Effector memory CD4-positive, alpha-beta T cell (primary cell): ENCODE results near the gene RAD51B.

ENCODE experiments used
- DNase-seq, 3 donors: peaks; one replicate each; pipeline ENCODE4 v3.0.0-alpha.2; 2020
- H3K27ac ChIP-seq: 2 replicates; pipeline ENCODE4 v1.7.0; 2013; ENCODE audit warnings: mild to moderate bottlenecking, low read length, moderate library complexity; ENCODE audit not compliant: insufficient read depth, poor library complexity, severe bottlenecking
- H3K27me3 ChIP-seq: replicated peaks from 2 replicates; pipeline ENCODE4 v1.7.0; 2013; ENCODE audit warnings: mild to moderate bottlenecking, low read length; ENCODE audit not compliant: insufficient read depth, control insufficient read depth, poor library complexity, severe bottlenecking
- H3K36me3 ChIP-seq: 2 replicates; pipeline ENCODE4 v1.7.0; 2013; ENCODE audit warnings: mild to moderate bottlenecking, low read length, moderate library complexity; ENCODE audit not compliant: control insufficient read depth, insufficient read depth
- H3K4me1 ChIP-seq: 2 replicates; pipeline ENCODE4 v1.7.0; 2013; ENCODE audit warnings: low read length, mild to moderate bottlenecking; ENCODE audit not compliant: control insufficient read depth, insufficient read depth, poor library complexity, severe bottlenecking
- H3K4me3 ChIP-seq: 2 replicates; pipeline ENCODE4 v1.7.0; 2013; ENCODE audit warnings: low read length, low read depth, mild to moderate bottlenecking; ENCODE audit not compliant: insufficient read depth, poor library complexity, severe bottlenecking
- H3K9me3 ChIP-seq: 2 replicates; pipeline ENCODE4 v1.7.0; 2013; ENCODE audit warnings: mild to moderate bottlenecking, low read length, moderate library complexity; ENCODE audit not compliant: control insufficient read depth

RAD51B gene

GRCh38 chr14:68673464-68673863 lies 853.9 kb downstream of the RAD51B start:
- DNase-seq: no peak
- Histone ChIP-seq H3K4me3 (no peak overlapping the region), H3K27me3 (no peaks in the 10 kb centered on the region), H3K36me3 (no peaks in the 10 kb centered on the region), H3K4me1 (no peaks in the 10 kb centered on the region), H3K27ac (no peak overlapping the region), H3K9me3 (no peaks in the 10 kb centered on the region)

GRCh38 chr14:68674538-68675232 lies 855.1 kb downstream of the RAD51B start:
- Histone ChIP-seq H3K27ac (no peak overlapping the region), H3K4me3 (no peak overlapping the region), H3K36me3 (no peaks in the 10 kb centered on the region)

GRCh38 chr14:68675233-68675577 lies 855.6 kb downstream of the RAD51B start:
- no peak overlapping the region for H3K27ac ChIP-seq
- H3K27me3 ChIP-seq: no peaks in the 10 kb centered on the region
- H3K4me1 ChIP-seq: no peaks in the 10 kb centered on the region
- no peaks in the 10 kb centered on the region for H3K36me3 ChIP-seq
- no peak for DNase-seq
- H3K4me3 ChIP-seq: no peak overlapping the region
- no peaks in the 10 kb centered on the region for H3K9me3 ChIP-seq

More at GRCh38 chr14:68674538-68675232, 855.1 kb downstream of the RAD51B start:
- Histone ChIP-seq H3K27me3 (no peaks in the 10 kb centered on the region), H3K4me1 (no peaks in the 10 kb centered on the region), H3K9me3 (no peaks in the 10 kb centered on the region)
- DNase-seq: no peak

- no peak overlapping the region for H3K27ac ChIP-seq
- peaks cover 3% of the 10 kb centered on the region for H3K4me1 ChIP-seq
- DNase-seq: no peak
- H3K9me3 ChIP-seq: no peaks in the 10 kb centered on the region
- no peak overlapping the region for H3K4me3 ChIP-seq
- H3K27me3 ChIP-seq: no peaks in the 10 kb centered on the region
- no peaks in the 10 kb centered on the region for H3K36me3 ChIP-seq
These were observed 856.9 kb downstream of the RAD51B start for GRCh38 chr14:68676511-68676943.

- H3K27me3 ChIP-seq: no peaks in the 10 kb centered on the region
- no peak for DNase-seq
- H3K27ac ChIP-seq: no peak overlapping the region
- peaks cover 12% of the 10 kb centered on the region for H3K4me1 ChIP-seq
- no peak overlapping the region for H3K4me3 ChIP-seq
- no peaks in the 10 kb centered on the region for H3K36me3 ChIP-seq
- H3K9me3 ChIP-seq: no peaks in the 10 kb centered on the region
These were observed 857.9 kb downstream of the RAD51B start for GRCh38 chr14:68677476-68677875.

- Histone ChIP-seq H3K9me3 (no peaks in the 10 kb centered on the region), H3K4me1 (peaks cover 17% of the 10 kb centered on the region), H3K27ac (no peak overlapping the region)
These were observed 858.3 kb downstream of the RAD51B start for GRCh38 chr14:68677901-68678300.

GRCh38 chr14:68678471-68678870 lies 858.9 kb downstream of the RAD51B start:
- Histone ChIP-seq H3K27me3 (no peaks in the 10 kb centered on the region), H3K4me3 (no peak overlapping the region), H3K9me3 (no peaks in the 10 kb centered on the region), H3K36me3 (no peaks in the 10 kb centered on the region), H3K27ac (no peak overlapping the region), H3K4me1 (peaks cover 22% of the 10 kb centered on the region)
- no peak for DNase-seq

More at GRCh38 chr14:68677901-68678300, 858.3 kb downstream of the RAD51B start:
- Histone ChIP-seq H3K36me3 (no peaks in the 10 kb centered on the region), H3K27me3 (no peaks in the 10 kb centered on the region), H3K4me3 (no peak overlapping the region)
- DNase-seq: no peak

GRCh38 chr14:68679301-68679700 lies 859.7 kb downstream of the RAD51B start:
- no peak for DNase-seq

GRCh38 chr14:68679746-68680467 lies 860.3 kb downstream of the RAD51B start:
- no peaks in the 10 kb centered on the region for H3K27me3 ChIP-seq
- no peaks in the 10 kb centered on the region for H3K36me3 ChIP-seq
- no peaks in the 10 kb centered on the region for H3K9me3 ChIP-seq
- H3K4me3 ChIP-seq: no peak overlapping the region
- DNase-seq: no peak
- peaks cover 37% of the 10 kb centered on the region for H3K4me1 ChIP-seq
- no peak overlapping the region for H3K27ac ChIP-seq

More at GRCh38 chr14:68679301-68679700, 859.7 kb downstream of the RAD51B start:
- H3K4me3 ChIP-seq: no peak overlapping the region
- no peaks in the 10 kb centered on the region for H3K27me3 ChIP-seq
- peaks cover 31% of the 10 kb centered on the region for H3K4me1 ChIP-seq
- no peaks in the 10 kb centered on the region for H3K36me3 ChIP-seq
- H3K9me3 ChIP-seq: no peaks in the 10 kb centered on the region
- H3K27ac ChIP-seq: no peak overlapping the region

- no peaks in the 10 kb centered on the region for H3K9me3 ChIP-seq
- no peak overlapping the region for H3K4me3 ChIP-seq
- no peaks in the 10 kb centered on the region for H3K36me3 ChIP-seq
- H3K27ac ChIP-seq: no peak overlapping the region
- DNase-seq: no peak
- no peaks in the 10 kb centered on the region for H3K27me3 ChIP-seq
- peaks cover 43% of the 10 kb centered on the region for H3K4me1 ChIP-seq
These were observed 861.0 kb downstream of the RAD51B start for GRCh38 chr14:68680541-68681051.
